Fibroblast of skin of back (primary cell): ENCODE data around the gene SESN3.
"Not testable (repeated sequence)": the region's sequence is repeated elsewhere in the genome, so short reads cannot be mapped to it uniquely, and the experiment has no call there.

Experiments used
- DNase-seq: peaks from one replicate; pipeline ENCODE4 v3.0.0-alpha.2; 2013

SESN3 gene

DNA sequence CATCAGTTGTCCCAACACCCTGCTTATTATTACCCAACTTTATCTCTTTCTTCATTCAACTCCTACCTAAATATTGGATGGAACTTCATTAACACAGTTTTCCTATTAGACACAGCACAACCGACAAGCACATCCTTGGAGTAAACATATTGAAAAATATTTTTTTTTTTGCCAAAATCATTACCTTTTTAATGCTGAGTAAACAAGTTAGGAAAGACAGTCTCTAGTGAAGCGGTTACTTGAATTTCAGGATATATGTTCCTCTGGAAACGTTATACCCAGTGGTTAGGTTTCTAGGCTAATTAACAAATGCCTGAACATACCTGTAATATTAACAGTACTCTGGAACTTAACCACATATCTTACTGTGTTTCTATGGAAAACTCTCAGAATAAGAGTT lies 11.4 kb downstream of the SESN3 start:
- no peak for DNase-seq

DNA sequence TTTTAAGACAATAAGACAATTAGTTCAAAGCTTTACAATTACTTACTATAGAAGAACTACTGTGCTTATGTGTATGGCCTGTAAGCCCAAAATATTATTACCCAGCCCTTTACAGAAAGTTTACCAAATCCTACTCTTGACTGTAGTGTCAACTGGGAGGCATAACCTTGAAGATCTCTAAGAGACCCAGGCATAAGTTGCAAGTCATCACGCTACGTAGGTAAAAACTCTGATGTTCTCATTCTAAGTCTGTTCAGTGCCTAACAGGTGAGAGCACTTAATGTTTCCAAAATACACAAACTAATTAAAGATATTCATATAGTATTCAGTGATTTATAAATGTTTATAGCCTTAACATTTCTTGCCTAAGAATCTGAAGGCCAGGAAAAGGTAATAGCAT lies 12.9 kb downstream of the SESN3 start:
- no peak for DNase-seq

GRCh38 chr11:95212609-95213008 lies 18.4 kb downstream of the SESN3 start:
- DNase-seq = no peak

DNA sequence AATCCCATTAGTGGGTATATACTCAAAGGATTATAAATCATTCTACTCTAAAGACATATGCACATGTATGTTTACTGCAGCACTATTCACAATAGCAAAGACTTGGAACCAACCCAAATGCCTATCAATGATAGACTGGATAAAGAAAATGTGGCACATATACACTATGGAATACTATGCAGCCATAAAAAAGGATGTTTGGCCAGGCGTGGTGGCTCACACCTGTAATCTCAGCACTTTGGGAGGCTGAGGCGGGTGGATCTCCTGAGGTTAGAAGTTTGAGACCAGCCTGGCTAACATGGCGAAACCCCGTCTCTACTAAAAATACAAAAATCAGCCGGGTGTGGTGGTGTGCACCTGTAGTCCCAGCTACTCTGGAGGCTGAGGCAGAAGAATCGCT lies 21.5 kb downstream of the SESN3 start:
- DNase-seq = not testable (repeated sequence)

GRCh38 chr11:95200781-95201457 lies 30.1 kb downstream of the SESN3 start:
- DNase-seq = no peak

GRCh38 chr11:95195831-95196230 lies 35.2 kb downstream of the SESN3 start:
- no peak for DNase-seq

DNA sequence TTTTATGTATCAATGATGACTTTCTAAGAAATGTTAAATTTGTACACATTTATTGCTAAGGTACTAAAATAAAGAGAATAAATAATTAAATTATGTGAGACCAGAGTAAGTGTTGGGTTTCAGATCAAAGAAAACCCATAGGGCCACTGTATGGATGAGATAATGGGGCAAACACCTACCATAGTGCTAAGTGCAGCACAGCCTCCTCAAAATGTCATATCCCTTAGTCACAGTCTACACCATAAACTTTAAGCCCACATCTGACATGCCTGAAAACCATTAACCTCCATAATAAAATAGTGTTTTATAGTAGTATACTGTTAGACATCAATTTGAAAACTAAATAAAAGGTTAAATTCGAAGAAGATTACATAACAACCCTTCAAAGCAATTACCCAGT lies 37.5 kb downstream of the SESN3 start:
- DNase-seq = no peak

GRCh38 chr11:95192717-95193116 lies 38.3 kb downstream of the SESN3 start:
- no peak for DNase-seq

DNA sequence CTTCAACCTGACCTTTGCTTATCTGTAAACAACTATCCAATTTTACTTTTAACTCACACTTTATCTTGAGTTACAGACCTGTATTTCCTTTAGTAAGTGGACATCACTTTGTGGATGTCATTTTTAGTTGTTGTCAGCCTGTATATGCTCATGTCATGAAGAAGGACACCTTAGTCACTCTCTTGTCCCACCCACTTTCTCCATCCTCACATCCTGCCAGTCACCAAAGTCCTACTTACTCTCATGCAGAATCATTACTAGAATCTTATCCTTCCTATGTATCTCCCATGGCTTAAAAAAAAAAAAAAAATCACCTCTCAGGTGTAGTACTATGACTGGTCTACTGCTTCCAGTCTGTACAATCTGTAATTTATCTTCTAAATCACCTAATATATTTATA lies 43.3 kb downstream of the SESN3 start:
- DNase-seq = no peak

GRCh38 chr11:95182397-95182796 lies 48.6 kb downstream of the SESN3 start:
- no peak for DNase-seq

GRCh38 chr11:95175818-95176380 lies 55.1 kb downstream of the SESN3 start:
- DNase-seq = no peak

- DNase-seq = no peak
These were observed 60.7 kb downstream of the SESN3 start for GRCh38 chr11:95170294-95170693.

DNA sequence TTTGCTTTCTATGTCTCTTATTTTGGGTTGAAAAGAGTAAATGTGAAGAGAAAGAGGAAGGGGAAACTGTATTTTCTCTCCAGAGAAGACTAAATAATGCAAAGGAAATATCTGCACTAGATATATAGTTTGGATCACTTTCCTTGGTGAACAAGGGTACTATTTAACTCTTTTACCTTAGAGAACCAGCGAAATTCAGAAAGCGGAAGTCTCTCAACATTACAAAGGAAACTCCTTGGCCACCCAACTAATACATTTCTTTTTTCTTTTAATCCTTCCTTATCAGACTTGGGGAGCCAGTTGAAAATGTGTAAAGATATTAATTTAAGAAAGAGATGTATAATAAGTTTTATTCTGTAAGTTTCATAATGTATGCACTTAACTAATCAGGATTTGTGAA lies 64.2 kb downstream of the SESN3 start:
- DNase-seq = no peak

DNA sequence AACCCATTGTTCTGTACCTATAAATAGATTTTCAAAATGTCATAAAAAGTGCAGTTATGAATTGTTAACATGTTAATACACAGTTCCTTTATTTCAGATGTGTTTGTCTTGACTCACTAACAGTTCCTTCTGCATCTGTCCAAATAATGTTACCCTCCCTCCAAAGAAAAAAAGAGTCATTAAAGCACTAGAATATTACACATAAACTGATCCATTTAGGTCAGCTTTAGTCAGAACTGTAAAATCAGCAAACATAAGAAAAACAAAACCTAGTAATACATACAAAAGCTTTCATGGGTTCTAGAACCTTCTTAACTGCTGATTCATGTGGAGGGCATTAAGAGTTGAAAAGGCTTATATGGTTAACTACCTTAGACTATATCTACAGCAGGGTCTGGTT lies 65.4 kb downstream of the SESN3 start:
- no peak for DNase-seq

GRCh38 chr11:95163106-95163505 lies 67.9 kb downstream of the SESN3 start:
- DNase-seq = no peak

DNA sequence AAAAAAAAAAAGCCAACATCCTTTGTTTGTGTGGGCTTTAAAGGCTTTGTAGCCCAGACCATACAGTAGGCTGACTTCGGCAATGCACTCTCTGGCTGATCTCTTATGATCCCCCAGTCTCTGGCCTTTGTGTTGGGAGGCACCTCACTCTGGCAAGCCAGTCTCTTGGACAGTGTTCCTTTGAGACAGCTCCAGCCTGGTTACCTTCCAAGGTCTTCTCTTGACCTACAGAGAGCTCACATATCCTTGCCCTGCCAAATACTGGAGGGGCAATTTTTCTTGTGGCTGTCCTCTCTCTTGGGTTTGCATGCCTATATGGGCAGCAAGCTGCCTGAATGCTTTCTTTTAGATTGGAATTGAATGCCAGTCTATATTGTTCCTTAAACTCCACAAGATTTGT lies 69.8 kb downstream of the SESN3 start:
- no peak for DNase-seq

DNA sequence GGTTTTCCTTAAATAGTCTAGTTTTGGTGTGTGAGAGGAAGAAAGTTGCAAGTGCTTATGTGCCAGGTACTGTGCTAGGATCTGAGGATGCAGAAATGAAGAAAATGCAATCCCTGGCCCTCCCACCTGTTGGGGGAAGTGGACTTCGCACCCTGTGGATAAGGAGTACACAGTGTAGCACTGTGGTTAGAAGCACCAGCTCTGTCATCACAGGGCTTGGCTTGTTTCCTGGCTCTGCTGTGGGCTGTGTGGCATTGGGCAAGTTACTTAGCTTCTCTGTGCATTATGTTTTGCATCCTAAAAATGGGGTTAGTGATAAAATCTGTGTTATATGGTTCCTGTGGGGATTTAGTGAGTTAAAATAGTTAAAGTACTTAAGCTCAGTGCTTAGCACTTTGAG lies 73.2 kb downstream of the SESN3 start:
- DNase-seq = no peak

DNA sequence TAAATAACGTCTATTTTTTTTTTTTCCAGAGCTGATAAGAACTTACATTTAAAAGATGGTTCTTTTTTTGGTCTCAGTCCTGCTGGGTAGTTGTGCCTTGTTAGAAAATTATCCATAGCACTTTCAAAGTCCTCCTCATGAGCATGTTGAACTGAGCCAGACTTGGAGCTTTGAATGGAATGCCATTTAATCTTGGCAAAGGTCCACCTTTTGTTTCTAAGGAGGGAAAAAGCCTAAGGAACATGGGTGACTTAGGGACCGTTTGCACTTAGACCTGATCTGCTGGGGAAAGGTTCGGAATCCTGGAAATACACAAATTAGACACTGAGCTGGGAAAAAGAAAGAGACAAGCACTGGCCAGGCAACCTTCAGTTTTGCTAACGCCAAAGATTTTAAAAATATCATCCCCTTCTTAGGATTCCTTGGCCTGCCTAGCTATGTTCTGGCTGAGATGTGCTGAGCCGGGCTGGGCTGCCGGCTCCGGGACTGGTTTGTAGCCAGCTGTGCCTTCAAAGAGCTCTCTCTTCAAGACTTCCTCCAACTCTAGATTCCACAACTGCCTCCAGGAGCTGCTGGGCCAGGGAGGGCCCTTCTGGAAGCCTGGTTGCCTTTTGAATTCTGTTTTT lies 74.0 kb downstream of the SESN3 start:
- DNase-seq = no peak

DNA sequence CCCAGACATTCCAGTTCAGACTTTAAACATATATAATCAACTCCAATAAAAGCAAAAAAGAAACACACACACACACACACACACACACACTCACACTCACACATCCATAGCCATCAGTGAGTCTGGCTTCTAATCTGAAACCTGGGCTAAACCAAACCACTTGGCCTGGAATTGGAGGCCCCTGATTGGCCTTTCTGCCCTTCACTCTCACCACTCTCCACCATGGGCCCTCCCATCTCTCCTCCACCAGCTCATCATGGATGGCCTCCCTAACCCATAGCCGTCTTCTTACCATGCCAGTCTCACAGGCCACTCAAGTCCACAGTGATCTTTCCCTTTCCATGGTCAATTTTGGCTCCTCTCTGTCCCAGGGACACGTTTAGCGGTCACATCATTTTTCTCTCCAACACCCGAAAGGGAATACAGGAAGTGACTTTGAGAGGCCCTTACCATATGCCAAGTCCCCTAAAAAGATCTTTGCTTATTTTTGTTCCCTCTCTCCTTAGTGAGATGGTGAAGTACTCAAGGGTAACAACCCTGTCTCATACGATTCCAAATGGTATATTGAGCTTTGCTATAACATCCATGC lies 74.8 kb downstream of the SESN3 start:
- DNase-seq = no peak

- DNase-seq = no peak
These were observed 75.6 kb downstream of the SESN3 start for GRCh38 chr11:95155385-95155784.

DNA sequence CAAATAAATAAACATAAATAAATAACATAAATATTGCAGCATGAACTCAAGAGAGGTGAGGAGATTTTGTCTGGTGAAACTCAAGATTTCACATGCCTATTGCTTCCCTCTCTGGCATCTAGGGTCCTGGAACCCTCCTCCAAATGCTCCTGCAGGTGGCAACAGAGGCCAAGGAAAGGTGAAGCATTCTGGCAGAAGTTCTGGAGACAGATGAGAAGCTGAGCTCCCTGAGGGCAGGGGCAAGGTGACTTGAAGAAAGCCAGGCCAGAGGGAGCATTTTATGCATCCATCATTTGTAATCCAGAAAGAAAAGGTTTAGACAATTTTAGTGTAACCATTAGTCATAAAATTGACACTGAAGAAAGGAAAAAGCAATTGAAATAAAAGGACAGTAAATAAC lies 76.5 kb downstream of the SESN3 start:
- DNase-seq = peak; percentile 64

DNA sequence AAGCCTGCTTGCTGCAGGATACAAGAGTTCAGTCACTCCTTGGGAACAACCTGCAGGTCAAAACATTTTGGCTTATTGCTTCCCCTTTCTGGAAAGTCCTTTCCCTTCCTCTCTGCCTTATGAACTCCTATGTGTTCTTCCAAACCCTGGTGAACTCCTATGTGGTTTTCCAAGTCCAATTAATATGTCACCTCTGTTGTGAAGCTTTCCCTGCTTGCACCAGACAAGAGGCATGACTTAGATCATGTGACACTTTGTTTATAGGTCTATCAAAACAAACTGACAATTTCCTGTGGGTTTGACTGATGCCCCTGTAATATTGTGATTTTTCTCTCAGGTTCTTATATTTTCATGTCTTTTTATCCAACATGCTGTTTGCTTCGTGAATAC lies 77.2 kb downstream of the SESN3 start:
- no peak for DNase-seq

- no peak for DNase-seq
These were observed 77.8 kb downstream of the SESN3 start for GRCh38 chr11:95152876-95153856.
